Fibroblast of mammary gland (primary cell): ENCODE data around the gene ZBTB45.
"Not testable (repeated sequence)": the region's sequence is repeated elsewhere in the genome, so short reads cannot be mapped to it uniquely, and the experiment has no call there.

ENCODE experiments used
- DNase-seq: peaks from one replicate; pipeline ENCODE4 v3.0.0-alpha.2; 2010; ENCODE audit warnings: low read depth
- H3K4me3 ChIP-seq: 2 replicates; pipeline ENCODE4 v1.5.1; 2011; ENCODE audit warnings: low read depth, mild to moderate bottlenecking, low read length, moderate library complexity; ENCODE audit not compliant: control insufficient read depth
- TF ChIP-seq, protein P1 (sequence below): conservative IDR thresholded peaks from 2 replicates; pipeline ENCODE4 v1.5.1; 2011; ENCODE audit warnings: low read depth, low read length, inconsistent platforms; ENCODE audit not compliant: control insufficient read depth, insufficient read depth

Gene ZBTB45

DNA sequence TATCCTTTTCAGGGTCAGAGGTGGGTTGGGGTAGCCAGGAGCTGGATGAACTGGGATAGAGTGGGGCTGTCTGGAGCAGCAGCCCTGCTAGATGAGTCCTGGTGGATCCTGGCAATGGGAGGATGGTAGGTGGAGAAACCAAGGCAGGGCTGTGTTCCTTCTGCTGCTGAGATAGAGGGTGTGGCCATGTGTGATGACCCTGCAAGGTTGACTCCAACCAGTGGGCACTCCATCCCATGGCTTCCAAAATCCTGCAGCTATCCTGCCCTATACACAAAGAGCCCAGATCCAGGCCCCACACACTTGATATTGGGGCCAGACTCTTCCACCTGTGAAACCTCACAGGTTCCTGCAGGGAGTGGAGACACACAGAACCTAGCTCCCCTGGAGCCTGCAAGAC lies 45.8 kb downstream of the ZBTB45 start:
- TF ChIP-seq, protein P1, sequence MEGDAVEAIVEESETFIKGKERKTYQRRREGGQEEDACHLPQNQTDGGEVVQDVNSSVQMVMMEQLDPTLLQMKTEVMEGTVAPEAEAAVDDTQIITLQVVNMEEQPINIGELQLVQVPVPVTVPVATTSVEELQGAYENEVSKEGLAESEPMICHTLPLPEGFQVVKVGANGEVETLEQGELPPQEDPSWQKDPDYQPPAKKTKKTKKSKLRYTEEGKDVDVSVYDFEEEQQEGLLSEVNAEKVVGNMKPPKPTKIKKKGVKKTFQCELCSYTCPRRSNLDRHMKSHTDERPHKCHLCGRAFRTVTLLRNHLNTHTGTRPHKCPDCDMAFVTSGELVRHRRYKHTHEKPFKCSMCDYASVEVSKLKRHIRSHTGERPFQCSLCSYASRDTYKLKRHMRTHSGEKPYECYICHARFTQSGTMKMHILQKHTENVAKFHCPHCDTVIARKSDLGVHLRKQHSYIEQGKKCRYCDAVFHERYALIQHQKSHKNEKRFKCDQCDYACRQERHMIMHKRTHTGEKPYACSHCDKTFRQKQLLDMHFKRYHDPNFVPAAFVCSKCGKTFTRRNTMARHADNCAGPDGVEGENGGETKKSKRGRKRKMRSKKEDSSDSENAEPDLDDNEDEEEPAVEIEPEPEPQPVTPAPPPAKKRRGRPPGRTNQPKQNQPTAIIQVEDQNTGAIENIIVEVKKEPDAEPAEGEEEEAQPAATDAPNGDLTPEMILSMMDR, result no peak
- DNase-seq, result no peak
- H3K4me3 ChIP-seq, result no peak overlapping the region

DNA sequence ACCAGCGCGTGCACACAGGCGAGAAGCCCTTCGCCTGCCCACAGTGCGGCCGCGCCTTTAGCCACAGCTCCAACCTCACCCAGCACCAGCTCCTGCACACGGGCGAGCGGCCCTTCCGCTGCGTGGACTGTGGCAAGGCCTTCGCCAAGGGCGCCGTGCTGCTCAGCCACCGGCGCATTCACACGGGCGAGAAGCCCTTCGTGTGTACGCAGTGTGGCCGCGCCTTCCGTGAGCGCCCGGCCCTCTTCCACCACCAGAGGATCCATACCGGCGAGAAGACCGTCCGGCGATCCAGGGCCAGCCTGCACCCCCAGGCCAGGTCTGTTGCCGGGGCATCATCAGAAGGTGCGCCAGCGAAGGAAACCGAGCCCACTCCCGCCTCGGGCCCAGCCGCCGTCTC lies 47.9 kb downstream of the ZBTB45 start:
- no peak for DNase-seq
- H3K4me3 ChIP-seq, result no peak overlapping the region
- TF ChIP-seq, protein P1, result no peak

DNA sequence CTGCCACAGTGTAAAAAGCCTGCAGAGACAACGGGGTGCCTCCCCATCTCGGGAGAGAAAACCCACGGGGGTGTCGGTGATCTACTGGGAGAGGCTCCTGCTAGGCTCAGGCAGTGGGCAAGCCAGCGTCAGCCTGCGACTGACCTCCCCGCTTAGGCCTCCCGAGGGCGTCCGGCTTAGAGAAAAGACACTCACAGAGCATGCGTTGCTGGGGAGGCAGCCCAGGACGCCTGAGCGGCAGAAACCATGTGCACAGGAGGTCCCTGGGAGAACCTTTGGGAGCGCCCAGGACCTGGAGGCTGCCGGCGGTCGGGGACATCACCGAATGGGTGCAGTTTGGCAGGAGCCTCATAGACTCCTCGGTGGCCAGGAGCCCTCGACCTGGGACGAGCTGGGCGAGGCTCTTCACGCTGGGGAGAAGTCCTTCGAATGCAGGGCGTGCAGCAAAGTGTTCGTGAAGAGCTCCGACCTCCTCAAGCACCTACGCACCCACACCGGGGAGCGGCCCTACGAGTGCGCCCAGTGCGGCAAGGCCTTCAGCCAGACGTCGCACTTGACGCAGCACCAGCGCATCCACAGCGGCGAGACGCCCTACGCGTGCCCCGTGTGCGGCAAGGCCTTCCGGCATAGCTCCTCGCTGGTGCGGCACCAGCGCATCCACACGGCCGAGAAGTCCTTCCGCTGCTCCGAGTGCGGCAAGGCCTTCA lies 48.6 kb downstream of the ZBTB45 start:
- not testable (repeated sequence) for H3K4me3 ChIP-seq, DNase-seq

DNA sequence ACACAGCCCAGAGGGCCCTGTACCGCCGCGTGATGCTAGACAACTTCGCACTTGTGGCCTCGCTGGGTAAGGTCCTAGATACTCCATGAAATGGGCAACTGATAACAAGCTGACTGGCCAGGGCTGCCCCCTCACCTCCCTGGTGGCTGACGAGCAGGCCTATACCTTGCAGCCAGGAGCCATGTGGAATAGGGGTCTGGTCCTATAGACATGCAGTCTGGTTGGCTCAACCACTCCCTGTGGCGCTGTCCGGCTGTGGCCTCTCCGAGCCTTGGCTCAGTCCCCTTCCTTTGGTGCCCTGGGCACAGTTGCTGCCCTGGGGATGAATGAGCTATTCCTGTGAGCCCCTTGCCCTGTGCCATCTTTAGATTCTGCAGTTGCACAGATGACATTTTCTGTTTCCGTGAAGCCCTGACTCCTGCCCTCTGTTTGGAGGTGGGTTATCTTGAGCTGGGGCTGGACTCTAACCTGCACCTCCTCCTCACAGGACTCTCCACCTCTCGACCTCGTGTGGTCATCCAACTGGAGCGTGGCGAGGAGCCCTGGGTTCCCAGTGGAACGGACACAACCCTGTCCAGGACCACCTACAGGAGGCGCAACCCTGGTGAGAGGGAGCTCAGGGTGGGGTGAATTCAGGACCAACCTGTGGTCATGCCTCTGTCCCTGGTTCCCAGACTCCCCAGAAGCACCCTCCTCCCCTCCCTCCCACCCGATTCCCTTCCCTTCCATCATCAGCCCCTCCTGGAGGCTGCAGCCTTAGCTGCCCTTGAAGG lies 50.2 kb downstream of the ZBTB45 start:
- no peak for DNase-seq
- no peak overlapping the region for H3K4me3 ChIP-seq
- TF ChIP-seq, protein P1, result no peak

DNA sequence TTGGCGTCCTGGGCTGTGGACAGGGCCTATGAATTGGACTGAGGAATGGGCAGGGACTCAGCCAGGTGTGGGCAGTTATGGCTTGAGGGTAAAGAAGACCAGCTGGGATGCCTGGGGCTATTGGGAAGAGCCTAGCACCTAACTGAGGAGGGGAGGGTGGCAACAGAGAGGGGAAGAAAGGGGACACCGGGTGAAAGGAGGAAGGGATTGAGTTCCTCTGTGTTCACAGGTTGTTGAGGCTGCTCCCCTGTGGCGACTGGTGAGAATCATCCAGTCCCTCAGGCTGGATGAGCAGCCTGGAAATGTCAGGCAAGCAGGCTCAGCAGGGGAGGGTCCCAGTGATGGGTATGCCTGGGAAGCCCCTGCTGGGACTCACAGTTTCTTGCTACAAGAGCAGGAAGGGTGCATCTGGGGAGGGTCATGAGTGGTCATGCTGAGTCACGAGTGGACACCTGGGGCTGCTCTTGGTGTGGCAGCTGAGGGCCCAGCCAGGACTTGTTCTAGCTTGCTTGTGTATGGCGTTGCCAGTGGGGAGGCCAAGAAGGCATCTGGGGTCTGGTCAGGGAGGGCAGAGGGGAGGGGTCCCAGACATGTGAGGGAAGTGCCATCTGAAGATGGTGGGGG lies 51.3 kb downstream of the ZBTB45 start:
- H3K4me3 ChIP-seq, result peak overlapping the region; percentile 2
- TF ChIP-seq, protein P1, result no peak

DNA sequence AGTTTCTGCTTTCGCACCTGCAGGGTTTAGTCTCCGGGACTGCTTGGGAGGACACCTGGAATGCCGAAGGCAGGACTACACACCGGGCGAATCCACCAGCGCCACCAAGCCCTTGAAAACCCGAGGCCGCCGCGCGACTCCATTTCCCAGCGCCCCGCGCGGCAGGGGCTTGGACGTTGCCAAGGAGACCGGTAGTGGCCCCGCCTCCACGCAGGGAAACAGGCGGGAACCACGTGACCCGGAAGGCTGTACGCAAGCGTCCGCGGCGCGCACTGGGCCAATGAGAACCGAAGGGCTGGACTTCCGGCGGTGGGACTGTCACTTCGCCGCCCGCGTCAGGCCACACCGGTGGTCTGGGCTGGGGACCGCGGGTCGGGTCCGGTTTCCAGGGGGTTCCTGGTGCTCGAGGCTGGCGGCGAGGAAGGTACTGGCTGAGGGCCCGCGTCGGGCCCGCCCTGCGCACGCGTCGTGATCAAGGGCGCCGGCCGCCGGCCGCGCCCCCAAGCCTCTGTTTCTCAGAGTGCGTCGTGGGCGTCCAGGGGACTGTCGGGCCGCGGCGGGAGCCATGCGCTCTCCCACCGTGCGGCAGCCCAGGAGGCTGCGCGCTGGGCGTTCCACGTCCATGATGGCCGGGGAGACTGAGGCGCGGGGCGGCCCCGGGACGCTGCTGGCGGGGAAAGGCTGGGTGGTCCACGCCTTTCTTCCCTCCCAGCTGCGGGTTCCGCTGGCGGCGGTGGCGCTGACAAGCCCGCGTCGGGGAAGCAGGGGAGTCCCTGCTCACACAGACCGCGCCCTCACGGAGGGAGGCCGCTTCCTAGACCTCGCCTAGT lies 52.6 kb downstream of the ZBTB45 start, which contains the start of gene ZNF324:
Gene ZNF324, plus strand, starts transcription at position 321 of the 830 bp plus-strand sequence. CDS start 2,106 bp downstream, outside the sequence.
- peak; percentile 93 for DNase-seq
- TF ChIP-seq, protein P1, result no peak
- H3K4me3 ChIP-seq, result peak within 1 kb of the TSS; percentile 65

More for the DNA sequence above, 51.3 kb downstream of the ZBTB45 start:
- DNase-seq, result no peak
